Mesendoderm (in vitro differentiated cells): ENCODE measurements around the gene LRP10.

Experiments used
- DNase-seq: peaks from one replicate; pipeline ENCODE4 v3.0.0; 2013
- H2AK5ac ChIP-seq: 2 replicates; pipeline ENCODE4 v1.6.1; 2013; ENCODE audit warnings: low read length, inconsistent platforms
- H2BK120ac ChIP-seq: 2 replicates; pipeline ENCODE4 v1.6.1; 2013; ENCODE audit warnings: low read depth, mild to moderate bottlenecking, low read length, moderate library complexity, mixed read lengths
- H2BK15ac ChIP-seq: replicated peaks from 2 replicates; pipeline ENCODE4 v1.6.1; 2013; ENCODE audit warnings: low read depth, mild to moderate bottlenecking, moderate library complexity
- H2BK5ac ChIP-seq: 2 replicates; pipeline ENCODE4 v1.6.1; 2013; ENCODE audit warnings: low read length, inconsistent platforms
- H3K18ac ChIP-seq: 2 replicates; pipeline ENCODE4 v1.6.1; 2013; ENCODE audit warnings: mild to moderate bottlenecking, low read length, mixed read lengths
- H3K23ac ChIP-seq: one replicate; pipeline ENCODE4 v1.6.1; 2013; ENCODE audit warnings: low read length
- H3K27ac ChIP-seq: 2 replicates; pipeline ENCODE4 v1.5.1; 2013; ENCODE audit warnings: low read depth, mild to moderate bottlenecking, inconsistent platforms, low read length, moderate library complexity
- H3K27me3 ChIP-seq: 2 replicates; pipeline ENCODE4 v1.6.1; 2013; ENCODE audit warnings: low read length, control low read depth, mild to moderate bottlenecking, inconsistent platforms; ENCODE audit not compliant: insufficient read depth, poor library complexity
- H3K36me3 ChIP-seq: 2 replicates; pipeline ENCODE4 v1.6.1; 2013; ENCODE audit warnings: low read length, inconsistent platforms; ENCODE audit not compliant: control insufficient read depth, insufficient read depth
- H3K4ac ChIP-seq: one replicate; pipeline ENCODE4 v1.6.1; 2013; ENCODE audit warnings: low read depth, mild to moderate bottlenecking, low read length, moderate library complexity
- H3K4me1 ChIP-seq: 2 replicates; pipeline ENCODE4 v1.6.1; 2013; ENCODE audit warnings: low read depth, low read length, inconsistent platforms; ENCODE audit not compliant: control insufficient read depth
- H3K4me2 ChIP-seq: 2 replicates; pipeline ENCODE4 v1.6.1; 2013; ENCODE audit warnings: low read length
- H3K4me3 ChIP-seq: 2 replicates; pipeline ENCODE4 v1.5.1; 2013; ENCODE audit warnings: mild to moderate bottlenecking, low read length
- H3K56ac ChIP-seq: one replicate; pipeline ENCODE4 v1.6.1; 2013; ENCODE audit warnings: low read length
- H3K79me1 ChIP-seq: 2 replicates; pipeline ENCODE4 v1.6.1; 2013; ENCODE audit warnings: low read length, inconsistent platforms
- H3K79me2 ChIP-seq: 2 replicates; pipeline ENCODE4 v1.6.1; 2013; ENCODE audit warnings: mild to moderate bottlenecking, low read length; ENCODE audit not compliant: control insufficient read depth, insufficient read depth
- H3K9ac ChIP-seq: 2 replicates; pipeline ENCODE4 v1.6.1; 2013; ENCODE audit warnings: low read length, inconsistent platforms
- H4K5ac ChIP-seq: one replicate; pipeline ENCODE4 v1.6.1; 2013; ENCODE audit warnings: low read length
- H4K8ac ChIP-seq: one replicate; pipeline ENCODE4 v1.6.1; 2013; ENCODE audit warnings: low read depth, mild to moderate bottlenecking, control low read depth, low read length, moderate library complexity
- WGBS: extraction: QIAGEN DNeasy Blood & Tissue Kit; methylation state at CpG from one replicate; pipeline ENCODE4 v1.1.7; 2013; ENCODE audit warnings: low lambda C conversion rate, missing lambda C conversion rate; ENCODE audit not compliant: insufficient coverage; ENCODE audit errors: extremely low coverage; 5-methylcytosine and 5-hydroxymethylcytosine counted together

The LRP10 gene

GRCh38 chr14:22875003-22875747 is 3.6 kb downstream of the LRP10 start:
- Histone ChIP-seq H3K23ac (no peak overlapping the region), H3K9ac (no peak overlapping the region), H3K4me3 (no peak overlapping the region), H3K4me1 (no peaks in the 10 kb centered on the region), H3K18ac (no peak overlapping the region), H3K56ac (no peak overlapping the region), H2AK5ac (no peak overlapping the region), H3K79me1 (peaks cover 2% of the 10 kb centered on the region), H4K8ac (no peak overlapping the region), H3K36me3 (peaks cover 10% of the 10 kb centered on the region), H2BK5ac (no peak overlapping the region), H3K27ac (no peak overlapping the region), H3K27me3 (no peaks in the 10 kb centered on the region), H3K4ac (no peak overlapping the region), H3K79me2 (no peaks in the 10 kb centered on the region), H4K5ac (no peak overlapping the region), H2BK15ac (no peak overlapping the region), H2BK120ac (no peak overlapping the region), H3K4me2 (no peak overlapping the region)
- WGBS, result no CpG with 5 or more reads among the region's 15 CpGs
- DNase-seq, result no peak

- H2BK5ac ChIP-seq, result no peak overlapping the region
- no peak overlapping the region for H3K18ac ChIP-seq
- H3K56ac ChIP-seq, result no peak overlapping the region
- no peaks in the 10 kb centered on the region for H3K79me2 ChIP-seq
- H3K4ac ChIP-seq, result no peak overlapping the region
- peaks cover 10% of the 10 kb centered on the region for H3K36me3 ChIP-seq
- peaks cover 2% of the 10 kb centered on the region for H3K79me1 ChIP-seq
- H3K4me1 ChIP-seq, result no peaks in the 10 kb centered on the region
- H3K27ac ChIP-seq, result no peak overlapping the region
- no peak overlapping the region for H2BK15ac ChIP-seq
- H3K27me3 ChIP-seq, result no peaks in the 10 kb centered on the region
- H2BK120ac ChIP-seq, result no peak overlapping the region
- no CpG with 5 or more reads among the region's 20 CpGs for WGBS
- H2AK5ac ChIP-seq, result no peak overlapping the region
- DNase-seq, result no peak
- H3K4me3 ChIP-seq, result no peak overlapping the region
- H3K4me2 ChIP-seq, result no peak overlapping the region
- no peak overlapping the region for H4K8ac ChIP-seq
- H3K23ac ChIP-seq, result no peak overlapping the region
- no peak overlapping the region for H3K9ac ChIP-seq
- H4K5ac ChIP-seq, result no peak overlapping the region
These were observed 4.3 kb downstream of the LRP10 start for GRCh38 chr14:22875748-22876319.

- DNase-seq, result no peak
- Histone ChIP-seq H3K79me1 (peaks cover 2% of the 10 kb centered on the region), H2AK5ac (no peak overlapping the region), H3K4me1 (no peaks in the 10 kb centered on the region), H3K9ac (no peak overlapping the region), H4K5ac (no peak overlapping the region), H3K36me3 (peaks cover 10% of the 10 kb centered on the region), H4K8ac (no peak overlapping the region), H3K4ac (no peak overlapping the region), H3K79me2 (no peaks in the 10 kb centered on the region), H3K4me3 (no peak overlapping the region), H2BK120ac (no peak overlapping the region), H3K23ac (no peak overlapping the region), H3K4me2 (no peak overlapping the region), H2BK15ac (no peak overlapping the region), H3K56ac (no peak overlapping the region), H3K27ac (no peak overlapping the region), H3K27me3 (no peaks in the 10 kb centered on the region), H3K18ac (no peak overlapping the region), H2BK5ac (no peak overlapping the region)
- no CpG with 5 or more reads among the region's 22 CpGs for WGBS
These were observed 5.5 kb downstream of the LRP10 start for GRCh38 chr14:22877000-22877501.

- no peak overlapping the region for H2BK5ac ChIP-seq
- no peak overlapping the region for H4K5ac ChIP-seq
- H3K9ac ChIP-seq, result no peak overlapping the region
- H3K27me3 ChIP-seq, result no peaks in the 10 kb centered on the region
- H2BK15ac ChIP-seq, result no peak overlapping the region
- no peak overlapping the region for H3K4me3 ChIP-seq
- H3K56ac ChIP-seq, result no peak overlapping the region
- no peak overlapping the region for H3K4me2 ChIP-seq
- no peak overlapping the region for H3K27ac ChIP-seq
- H3K18ac ChIP-seq, result no peak overlapping the region
- no peak overlapping the region for H2BK120ac ChIP-seq
- WGBS, result no CpG with 5 or more reads among the region's 8 CpGs
- no peak for DNase-seq
- H3K4ac ChIP-seq, result no peak overlapping the region
- no peaks in the 10 kb centered on the region for H3K79me2 ChIP-seq
- H3K79me1 ChIP-seq, result peaks cover 2% of the 10 kb centered on the region
- peaks cover 10% of the 10 kb centered on the region for H3K36me3 ChIP-seq
- H2AK5ac ChIP-seq, result no peak overlapping the region
- no peak overlapping the region for H4K8ac ChIP-seq
- H3K23ac ChIP-seq, result no peak overlapping the region
- peaks cover 10% of the 10 kb centered on the region for H3K4me1 ChIP-seq
These were observed 7.0 kb downstream of the LRP10 start for GRCh38 chr14:22878271-22879246.

- H3K27ac ChIP-seq, result no peak overlapping the region
- H3K18ac ChIP-seq, result no peak overlapping the region
These were observed 10.5 kb downstream of the LRP10 start for GRCh38 chr14:22882064-22882463.

More at GRCh38 chr14:22882064-22882463, 10.5 kb downstream of the LRP10 start:
- H4K8ac ChIP-seq, result no peak overlapping the region
- H2AK5ac ChIP-seq, result no peak overlapping the region
- H2BK120ac ChIP-seq, result no peak overlapping the region
- no peak overlapping the region for H3K4me2 ChIP-seq
- H3K4ac ChIP-seq, result no peak overlapping the region
- H3K56ac ChIP-seq, result peak overlapping the region; percentile 85
- H3K4me3 ChIP-seq, result no peak overlapping the region
- no peak for DNase-seq
- peaks cover 1% of the 10 kb centered on the region for H3K36me3 ChIP-seq
- no CpG with 5 or more reads among the region's 7 CpGs for WGBS
- H2BK15ac ChIP-seq, result no peak overlapping the region
- H3K79me2 ChIP-seq, result no peaks in the 10 kb centered on the region
- no peaks in the 10 kb centered on the region for H3K27me3 ChIP-seq
- peak overlapping the region; percentile 63 for H3K9ac ChIP-seq
- no peaks in the 10 kb centered on the region for H3K79me1 ChIP-seq
- H4K5ac ChIP-seq, result no peak overlapping the region
- no peak overlapping the region for H3K23ac ChIP-seq
- H3K4me1 ChIP-seq, result peaks cover 12% of the 10 kb centered on the region
- H2BK5ac ChIP-seq, result no peak overlapping the region
